Astrocyte of the spinal cord (primary cell): ENCODE measurements around the gene POLE2.

ENCODE experiments used
- DNase-seq: peaks from one replicate; pipeline ENCODE4 v3.0.0; 2011; ENCODE audit warnings: low read depth, low spot score
- H3K4me3 ChIP-seq: 2 replicates; pipeline ENCODE4 v1.5.1; 2011; ENCODE audit warnings: low read depth, mild to moderate bottlenecking, low read length, moderate library complexity
- CTCF ChIP-seq: IDR thresholded peaks from 2 replicates; pipeline ENCODE4 v1.5.1; 2012; ENCODE audit warnings: low read depth, mild to moderate bottlenecking, low read length, inconsistent platforms
- in situ Hi-C: cut with HindIII; loops from 2 replicates; pipeline ENCODE4 v1.10.0; 2017; ENCODE audit warnings: low sequenced_read_pairs

Gene POLE2

GRCh38 chr14:49654511-49654910 is 33.5 kb downstream of the POLE2 start:
- no peak for DNase-seq
- no peak overlapping the region for H3K4me3 ChIP-seq
- TF ChIP-seq CTCF = no peak
- in situ Hi-C loops = no loop called here

- no peak for DNase-seq
- TF ChIP-seq CTCF = no peak
- H3K4me3 ChIP-seq = no peak overlapping the region
- in situ Hi-C loops = no loop called here
Measured at GRCh38 chr14:49653508-49653907, 34.5 kb downstream of the POLE2 start.

- no peak overlapping the region for H3K4me3 ChIP-seq
- DNase-seq = no peak
- in situ Hi-C loops = no loop called here
- no peak for TF ChIP-seq CTCF
Measured at GRCh38 chr14:49642163-49642562, 45.9 kb downstream of the POLE2 start.

DNA sequence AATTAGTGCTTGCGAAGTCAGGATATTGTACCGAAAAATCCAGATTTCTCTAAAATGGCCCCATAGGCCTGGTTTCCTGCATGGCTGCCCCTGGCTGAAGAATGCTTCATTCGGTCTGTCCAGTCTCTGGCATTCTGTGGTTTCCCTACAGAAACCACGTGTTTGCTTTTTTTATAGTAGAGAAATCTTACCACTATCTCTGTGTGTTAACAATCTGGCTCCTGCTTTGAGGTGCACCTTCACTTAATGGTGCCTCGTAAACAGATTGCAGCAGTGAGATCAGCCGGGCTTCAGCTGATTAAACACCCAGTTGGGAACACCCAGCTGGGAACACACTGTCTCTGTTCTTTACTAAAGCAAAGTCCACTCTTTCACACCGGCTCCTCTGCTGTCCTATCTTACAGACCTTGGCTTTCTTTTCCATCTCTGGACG is 46.3 kb downstream of the POLE2 start:
- no peak for TF ChIP-seq CTCF
- H3K4me3 ChIP-seq = no peak overlapping the region
- DNase-seq = peak; percentile 36
- in situ Hi-C loops = no loop called here

GRCh38 chr14:49640540-49641417 is 47.2 kb downstream of the POLE2 start:
- no peak for TF ChIP-seq CTCF
- DNase-seq = no peak
- no peak overlapping the region for H3K4me3 ChIP-seq
- in situ Hi-C loops = no loop called here

DNA sequence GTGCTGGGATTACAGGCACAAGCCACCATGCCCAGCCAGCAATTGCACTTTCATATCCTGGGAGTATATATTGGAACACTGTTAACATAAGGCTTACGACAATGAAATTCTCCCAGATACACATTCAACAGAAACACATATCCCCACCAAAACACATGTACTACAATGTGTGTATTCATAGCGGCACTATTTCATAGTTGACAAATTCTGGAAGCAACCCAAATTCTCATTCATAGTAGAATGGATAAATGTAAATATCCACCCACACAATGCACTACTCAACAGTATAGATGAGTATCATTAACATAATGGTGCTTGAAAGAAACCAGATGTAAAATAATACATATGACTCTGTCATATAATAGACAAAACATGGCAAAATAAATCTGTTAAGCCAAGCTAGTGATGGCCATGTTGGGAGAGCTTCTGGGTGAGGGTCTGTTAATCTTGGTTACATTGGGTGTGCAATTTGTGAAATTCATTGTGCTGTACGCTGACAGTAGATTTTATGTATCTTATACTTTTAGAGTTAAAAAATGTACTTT is 50.4 kb downstream of the POLE2 start:
- H3K4me3 ChIP-seq = no peak overlapping the region
- in situ Hi-C loops = no loop called here
- no peak for DNase-seq
- TF ChIP-seq CTCF = no peak
